ENCODE measurements around the gene MTHFR.
A peak's percentile ranks its signal among the peaks of the same experiment; 100 is the strongest.

MTHFR gene

GRCh38 chr1:11833900-11834299 is 28.1 kb upstream of the MTHFR start:
- Histone ChIP-seq H3K4me3 (ENCODE audit: low read depth, low read length) (no peak overlapping the region), H3K27ac (ENCODE audit: extremely low read depth, low read depth, low read length) (no peak overlapping the region), H3K4me1 (ENCODE audit: control insufficient read depth, insufficient read depth, low read length) (no peaks in the 10 kb centered on the region), H3K36me3 (ENCODE audit: control insufficient read depth in 2 of 2, insufficient read depth in 1 of 2, low read length in 2 of 2) (peaks cover 0 to 94% of the 10 kb centered on the region in 2 experiments; a peak in 2 of 3 replicates), H3K9me3 (ENCODE audit: control insufficient read depth, insufficient read depth, low read depth, low read length) (no peaks in the 10 kb centered on the region)
- CTCF ChIA-PET: interaction anchor here (1.0 to 1.2 kb wide), 3 partner anchors 14 to 74 kb away, joined by 3 to 4 read pairs (median 3); no protein-coding TSS in a partner anchor
- POLR2A ChIA-PET: no interaction called here
- no peak for TF ChIP-seq ZNF169 (tag by site-specific recombination; IDR thresholded peaks at IDR 0.05)
- TF ChIP-seq, protein P1, sequence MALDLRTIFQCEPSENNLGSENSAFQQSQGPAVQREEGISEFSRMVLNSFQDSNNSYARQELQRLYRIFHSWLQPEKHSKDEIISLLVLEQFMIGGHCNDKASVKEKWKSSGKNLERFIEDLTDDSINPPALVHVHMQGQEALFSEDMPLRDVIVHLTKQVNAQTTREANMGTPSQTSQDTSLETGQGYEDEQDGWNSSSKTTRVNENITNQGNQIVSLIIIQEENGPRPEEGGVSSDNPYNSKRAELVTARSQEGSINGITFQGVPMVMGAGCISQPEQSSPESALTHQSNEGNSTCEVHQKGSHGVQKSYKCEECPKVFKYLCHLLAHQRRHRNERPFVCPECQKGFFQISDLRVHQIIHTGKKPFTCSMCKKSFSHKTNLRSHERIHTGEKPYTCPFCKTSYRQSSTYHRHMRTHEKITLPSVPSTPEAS (tag by site-specific recombination; IDR thresholded peaks at IDR 0.05): 0 out of 2 replicates have a peak, but pooled peaks have one; percentile 11
- no peak for TF ChIP-seq ZNF24 (tag by site-specific recombination; IDR thresholded peaks at IDR 0.05)

GRCh38 chr1:11833497-11833896 is 27.7 kb upstream of the MTHFR start:
- ChIA-PET CTCF (interaction anchor here (1.0 to 1.2 kb wide), 2 partner anchors 60 to 74 kb away, joined by 3 read pairs; no protein-coding TSS in a partner anchor), POLR2A (no interaction called here)
- Histone ChIP-seq H3K36me3 (ENCODE audit: control insufficient read depth in 2 of 2, insufficient read depth in 1 of 2, low read length in 2 of 2) (peaks cover 0 to 95% of the 10 kb centered on the region in 2 experiments; a peak in 2 of 3 replicates), H3K4me3 (ENCODE audit: low read depth, low read length) (no peak overlapping the region), H3K9me3 (ENCODE audit: control insufficient read depth, insufficient read depth, low read depth, low read length) (no peaks in the 10 kb centered on the region), H3K27ac (ENCODE audit: extremely low read depth, low read depth, low read length) (no peak overlapping the region), H3K4me1 (ENCODE audit: control insufficient read depth, insufficient read depth, low read length) (no peaks in the 10 kb centered on the region)
- no peak for TF ChIP-seq ZNF157 (tag by site-specific recombination; IDR thresholded peaks at IDR 0.05)
- TF ChIP-seq ZNF777 (tag by site-specific recombination; IDR thresholded peaks at IDR 0.05; ENCODE audit: borderline replicate concordance): no peak
- TF ChIP-seq REPIN1 (tag by site-specific recombination; IDR thresholded peaks at IDR 0.05; ENCODE audit: low read depth): no peak
- TF ChIP-seq, protein P2, sequence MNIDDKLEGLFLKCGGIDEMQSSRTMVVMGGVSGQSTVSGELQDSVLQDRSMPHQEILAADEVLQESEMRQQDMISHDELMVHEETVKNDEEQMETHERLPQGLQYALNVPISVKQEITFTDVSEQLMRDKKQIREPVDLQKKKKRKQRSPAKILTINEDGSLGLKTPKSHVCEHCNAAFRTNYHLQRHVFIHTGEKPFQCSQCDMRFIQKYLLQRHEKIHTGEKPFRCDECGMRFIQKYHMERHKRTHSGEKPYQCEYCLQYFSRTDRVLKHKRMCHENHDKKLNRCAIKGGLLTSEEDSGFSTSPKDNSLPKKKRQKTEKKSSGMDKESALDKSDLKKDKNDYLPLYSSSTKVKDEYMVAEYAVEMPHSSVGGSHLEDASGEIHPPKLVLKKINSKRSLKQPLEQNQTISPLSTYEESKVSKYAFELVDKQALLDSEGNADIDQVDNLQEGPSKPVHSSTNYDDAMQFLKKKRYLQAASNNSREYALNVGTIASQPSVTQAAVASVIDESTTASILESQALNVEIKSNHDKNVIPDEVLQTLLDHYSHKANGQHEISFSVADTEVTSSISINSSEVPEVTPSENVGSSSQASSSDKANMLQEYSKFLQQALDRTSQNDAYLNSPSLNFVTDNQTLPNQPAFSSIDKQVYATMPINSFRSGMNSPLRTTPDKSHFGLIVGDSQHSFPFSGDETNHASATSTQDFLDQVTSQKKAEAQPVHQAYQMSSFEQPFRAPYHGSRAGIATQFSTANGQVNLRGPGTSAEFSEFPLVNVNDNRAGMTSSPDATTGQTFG (tag by site-specific recombination; IDR thresholded peaks at IDR 0.05; ENCODE audit: borderline replicate concordance): no peak
- TF ChIP-seq, protein P3, sequence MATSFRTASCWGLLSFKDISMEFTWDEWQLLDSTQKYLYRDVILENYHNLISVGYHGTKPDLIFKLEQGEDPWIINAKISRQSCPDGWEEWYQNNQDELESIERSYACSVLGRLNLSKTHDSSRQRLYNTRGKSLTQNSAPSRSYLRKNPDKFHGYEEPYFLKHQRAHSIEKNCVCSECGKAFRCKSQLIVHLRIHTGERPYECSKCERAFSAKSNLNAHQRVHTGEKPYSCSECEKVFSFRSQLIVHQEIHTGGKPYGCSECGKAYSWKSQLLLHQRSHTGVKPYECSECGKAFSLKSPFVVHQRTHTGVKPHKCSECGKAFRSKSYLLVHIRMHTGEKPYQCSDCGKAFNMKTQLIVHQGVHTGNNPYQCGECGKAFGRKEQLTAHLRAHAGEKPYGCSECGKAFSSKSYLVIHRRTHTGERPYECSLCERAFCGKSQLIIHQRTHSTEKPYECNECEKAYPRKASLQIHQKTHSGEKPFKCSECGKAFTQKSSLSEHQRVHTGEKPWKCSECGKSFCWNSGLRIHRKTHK (tag by site-specific recombination; IDR thresholded peaks at IDR 0.05): no peak
- TF ChIP-seq ZNF2 (tag by site-specific recombination; IDR thresholded peaks at IDR 0.05): no peak
- TF ChIP-seq, protein P4, sequence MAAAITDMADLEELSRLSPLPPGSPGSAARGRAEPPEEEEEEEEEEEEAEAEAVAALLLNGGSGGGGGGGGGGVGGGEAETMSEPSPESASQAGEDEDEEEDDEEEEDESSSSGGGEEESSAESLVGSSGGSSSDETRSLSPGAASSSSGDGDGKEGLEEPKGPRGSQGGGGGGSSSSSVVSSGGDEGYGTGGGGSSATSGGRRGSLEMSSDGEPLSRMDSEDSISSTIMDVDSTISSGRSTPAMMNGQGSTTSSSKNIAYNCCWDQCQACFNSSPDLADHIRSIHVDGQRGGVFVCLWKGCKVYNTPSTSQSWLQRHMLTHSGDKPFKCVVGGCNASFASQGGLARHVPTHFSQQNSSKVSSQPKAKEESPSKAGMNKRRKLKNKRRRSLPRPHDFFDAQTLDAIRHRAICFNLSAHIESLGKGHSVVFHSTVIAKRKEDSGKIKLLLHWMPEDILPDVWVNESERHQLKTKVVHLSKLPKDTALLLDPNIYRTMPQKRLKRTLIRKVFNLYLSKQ (tag by site-specific recombination; IDR thresholded peaks at IDR 0.05; ENCODE audit: borderline replicate concordance): no peak
- no peak for TF ChIP-seq GLI2 (tag by site-specific recombination; IDR thresholded peaks at IDR 0.05; ENCODE audit: borderline replicate concordance, low read depth)
- TF ChIP-seq ZNF248 (tag by site-specific recombination; IDR thresholded peaks at IDR 0.05): no peak
- TF ChIP-seq YY1 (tag by site-specific recombination; IDR thresholded peaks at IDR 0.05): no peak
- TF ChIP-seq TRIM28 (IDR thresholded peaks at IDR 0.05; ENCODE audit: borderline replicate concordance, low read length): no peak
- TF ChIP-seq ZFP37 (tag by site-specific recombination; IDR thresholded peaks at IDR 0.05): no peak
- TF ChIP-seq ZSCAN16 (tag by site-specific recombination; IDR thresholded peaks at IDR 0.05): no peak

All from HEK293 (cell line).